Ovary (tissue), 3 donors: ENCODE measurements around the gene VCL.

Experiments used
- EP300 ChIP-seq: sonication (generic); formaldehyde crosslinking; IDR thresholded peaks from one replicate; pipeline ENCODE4 v1.6.1; 2017; ENCODE audit warnings: antibody characterized with exemption
- POLR2A ChIP-seq: fragments of 450-650 bp; IDR thresholded peaks from one replicate; pipeline ENCODE4 v1.6.1; 2017; ENCODE audit warnings: antibody characterized with exemption, mild to moderate bottlenecking, moderate library complexity
- TF ChIP-seq, protein P1 (sequence below), 3 donors: fragments of 450-650 bp in 2 of 3; fragments of 200-600 bp in 1 of 3; IDR thresholded peaks; one replicate each; pipeline versions ENCODE4 v1.5.1 to v1.8.0; 2016 to 2022; ENCODE audit warnings: antibody characterized with exemption in 3 of 3, mild to moderate bottlenecking in 1 of 3
- donor health status: DM: no; HTN: no; CAD: no.

DNA sequence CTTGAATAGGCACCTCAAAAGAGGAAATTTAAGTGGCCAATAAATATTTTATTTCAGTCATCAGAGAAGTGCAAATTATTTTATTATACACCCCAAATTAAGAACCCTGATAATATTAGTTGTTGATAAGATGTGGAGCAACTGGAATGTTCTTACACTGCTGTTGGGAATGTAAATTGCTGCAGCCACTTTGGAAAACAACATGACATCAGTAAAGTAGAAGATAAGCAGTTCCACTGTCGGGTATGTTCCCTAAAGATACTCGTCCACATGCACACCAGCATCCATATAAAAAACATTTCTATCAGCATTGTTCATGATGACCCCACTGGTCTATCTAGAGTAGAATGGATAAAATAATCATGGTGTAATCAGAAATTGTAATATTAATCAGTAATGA lies 46.5 kb downstream of the VCL start:
- TF ChIP-seq, protein P1, sequence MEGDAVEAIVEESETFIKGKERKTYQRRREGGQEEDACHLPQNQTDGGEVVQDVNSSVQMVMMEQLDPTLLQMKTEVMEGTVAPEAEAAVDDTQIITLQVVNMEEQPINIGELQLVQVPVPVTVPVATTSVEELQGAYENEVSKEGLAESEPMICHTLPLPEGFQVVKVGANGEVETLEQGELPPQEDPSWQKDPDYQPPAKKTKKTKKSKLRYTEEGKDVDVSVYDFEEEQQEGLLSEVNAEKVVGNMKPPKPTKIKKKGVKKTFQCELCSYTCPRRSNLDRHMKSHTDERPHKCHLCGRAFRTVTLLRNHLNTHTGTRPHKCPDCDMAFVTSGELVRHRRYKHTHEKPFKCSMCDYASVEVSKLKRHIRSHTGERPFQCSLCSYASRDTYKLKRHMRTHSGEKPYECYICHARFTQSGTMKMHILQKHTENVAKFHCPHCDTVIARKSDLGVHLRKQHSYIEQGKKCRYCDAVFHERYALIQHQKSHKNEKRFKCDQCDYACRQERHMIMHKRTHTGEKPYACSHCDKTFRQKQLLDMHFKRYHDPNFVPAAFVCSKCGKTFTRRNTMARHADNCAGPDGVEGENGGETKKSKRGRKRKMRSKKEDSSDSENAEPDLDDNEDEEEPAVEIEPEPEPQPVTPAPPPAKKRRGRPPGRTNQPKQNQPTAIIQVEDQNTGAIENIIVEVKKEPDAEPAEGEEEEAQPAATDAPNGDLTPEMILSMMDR (IDR thresholded peaks at IDR 0.05) = no peak
- TF ChIP-seq POLR2A = no peak
- TF ChIP-seq EP300 = no peak
